ENCODE data around the gene PABPN1L.
"Not testable (repeated sequence)": the region's sequence is repeated elsewhere in the genome, so short reads cannot be mapped to it uniquely, and the experiment has no call there.

PABPN1L gene

DNA sequence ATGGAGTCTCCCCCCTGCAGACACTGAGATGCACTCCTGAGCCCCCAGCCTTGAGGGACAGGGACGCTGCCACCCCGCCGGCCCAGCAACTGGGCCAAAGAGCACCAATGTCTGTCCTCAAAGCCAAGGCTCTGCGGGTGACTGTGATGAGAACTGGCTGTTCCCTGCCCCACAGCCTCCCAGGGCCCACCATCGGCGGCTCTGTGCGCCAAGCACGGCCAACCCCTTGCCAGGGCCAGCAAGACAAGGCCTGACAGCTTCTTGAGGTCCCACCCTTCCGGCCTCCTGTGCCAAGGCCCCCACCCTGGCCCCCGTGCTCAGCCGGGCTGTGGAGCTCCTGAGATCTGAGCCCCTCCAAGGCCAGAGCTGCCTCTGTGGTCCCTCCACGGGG lies 34.2 kb upstream of the PABPN1L start:
- no peak for DNase-seq (ENCODE audit: low spot score)

DNA sequence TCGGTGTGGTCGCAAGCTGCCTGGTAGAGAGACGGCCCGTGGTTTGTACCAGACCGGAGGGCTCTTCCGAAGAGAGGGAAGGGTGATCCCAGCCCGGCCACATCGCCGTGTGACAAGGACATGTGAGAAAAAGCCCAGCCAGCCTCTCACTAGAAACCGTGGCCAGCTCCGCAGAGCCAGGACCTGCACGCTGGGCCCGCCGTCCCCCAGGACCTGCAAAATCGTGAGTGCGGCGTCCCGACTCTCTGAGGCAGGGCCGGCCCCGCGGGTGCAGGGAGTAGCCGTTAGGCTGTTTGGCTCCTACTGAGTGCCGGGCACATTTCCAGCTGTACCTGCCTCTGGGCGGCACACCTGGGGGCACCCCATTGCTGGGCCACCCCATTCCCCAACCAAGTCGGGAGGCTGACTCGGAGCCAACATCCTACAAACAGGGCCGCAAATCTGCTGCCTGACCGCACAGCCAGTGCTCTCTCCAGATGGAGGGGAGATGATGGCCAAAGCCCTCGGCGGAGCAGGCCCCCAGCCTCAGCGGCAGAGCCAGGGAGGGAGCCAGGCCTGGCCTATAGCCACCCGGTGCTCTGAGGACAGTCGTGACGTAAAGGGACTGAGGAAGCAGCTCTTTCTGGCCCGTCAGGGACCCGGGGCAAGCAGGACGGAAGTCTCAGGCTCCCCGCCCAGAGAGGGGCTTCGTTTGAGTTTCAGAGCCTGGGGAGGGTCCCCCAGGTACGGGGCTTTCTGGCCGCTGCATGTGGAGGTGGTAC lies 33.6 kb upstream of the PABPN1L start:
- DNase-seq (ENCODE audit: low spot score): no peak

DNA sequence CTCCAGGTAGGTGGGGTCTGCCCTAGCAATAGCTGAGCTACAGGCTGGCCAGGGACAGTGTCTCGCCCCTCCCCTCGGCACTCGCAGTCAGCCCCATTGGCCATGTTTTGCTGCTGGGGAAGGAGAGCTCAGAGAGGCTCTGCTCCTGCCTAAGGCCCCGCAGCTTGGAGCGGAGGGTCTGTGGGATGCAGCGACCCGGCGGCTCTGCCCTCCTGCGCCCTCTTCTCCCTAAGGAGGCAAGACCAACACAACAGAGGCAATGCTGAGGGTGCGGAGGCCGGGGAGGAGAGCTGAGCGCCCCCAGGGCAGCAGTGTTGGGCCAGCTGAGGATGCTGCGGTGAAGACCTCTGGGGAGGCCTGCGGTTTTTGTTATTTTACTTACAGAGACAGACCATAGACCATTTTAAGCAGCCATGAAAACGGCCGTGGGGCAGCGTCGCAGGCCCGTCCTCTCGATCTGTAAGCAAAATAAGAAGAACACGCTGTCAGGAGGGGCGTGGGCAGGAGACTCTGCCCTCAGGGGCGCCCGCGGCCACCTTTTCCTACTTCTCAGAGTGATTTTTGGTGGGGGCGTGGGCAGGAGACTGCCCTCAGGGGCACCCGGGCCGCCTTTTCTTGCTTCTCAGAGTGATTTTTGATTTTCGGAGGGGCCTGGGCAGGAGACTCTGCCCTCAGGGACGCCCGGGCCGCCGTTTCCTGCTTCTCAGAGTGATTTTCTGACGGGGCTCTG lies 31.4 kb upstream of the PABPN1L start:
- DNase-seq (ENCODE audit: low spot score): no peak

DNA sequence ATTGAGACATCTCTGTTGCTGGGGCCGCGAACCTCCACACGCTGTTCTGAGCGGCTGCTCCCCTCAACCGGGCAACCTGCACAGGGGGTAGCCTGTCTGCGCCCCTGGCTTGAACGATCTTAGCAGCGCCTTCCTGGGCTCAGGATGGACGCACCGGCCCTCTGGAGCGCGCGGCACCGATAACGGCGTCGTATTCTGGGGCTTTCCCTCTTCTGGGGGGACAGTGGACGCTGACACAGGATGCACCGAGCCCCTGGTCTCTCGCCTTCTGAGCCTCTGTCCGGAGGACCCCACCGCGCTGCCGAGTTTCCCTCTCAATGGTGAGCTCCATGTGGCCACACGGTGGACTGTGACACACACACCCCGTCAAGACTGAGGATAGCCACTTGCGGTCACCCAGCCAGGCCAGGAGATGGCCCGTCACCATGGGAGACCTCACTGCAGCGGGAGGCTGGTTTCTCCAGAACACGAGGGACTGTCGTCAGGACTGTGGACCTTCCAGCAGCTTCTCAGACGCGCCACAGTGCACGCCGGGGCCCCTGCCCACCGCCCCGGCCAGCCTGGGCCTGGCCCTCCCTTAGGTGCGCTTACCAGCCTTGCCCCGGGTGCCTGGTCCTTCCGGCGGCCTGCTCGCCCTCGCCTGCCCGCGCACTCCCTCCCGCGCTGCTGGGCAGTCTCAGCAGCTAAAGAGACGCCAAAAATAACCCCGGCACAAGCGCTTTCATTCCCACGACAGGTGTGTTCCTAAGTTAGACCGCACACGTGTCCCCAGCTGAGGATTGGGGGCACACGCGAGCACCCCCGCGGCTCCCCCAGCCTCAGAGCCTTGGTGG lies 30.0 kb upstream of the PABPN1L start:
- DNase-seq (ENCODE audit: low spot score): no peak

DNA sequence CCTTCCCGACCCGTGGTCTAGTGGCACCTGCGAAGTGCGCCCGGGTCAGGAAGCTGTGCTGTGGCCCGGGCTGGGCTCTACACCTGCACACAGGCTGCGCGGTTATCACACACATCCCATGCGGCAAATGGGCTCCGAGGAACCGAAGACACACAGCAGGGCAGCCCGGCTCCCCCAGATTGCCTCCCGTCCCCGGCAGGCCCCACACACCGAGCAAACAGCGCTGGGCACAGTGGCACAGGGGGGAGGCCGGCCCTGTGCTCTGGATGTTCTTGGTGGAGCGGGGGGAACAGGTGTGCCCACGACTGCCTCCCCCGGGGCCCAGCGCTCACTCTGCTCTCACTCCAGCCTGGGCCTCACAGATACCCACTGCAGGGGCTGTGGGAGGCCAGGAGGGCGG lies 28.9 kb upstream of the PABPN1L start:
- no peak for DNase-seq (ENCODE audit: low spot score)

GRCh38 chr16:88894681-88895300 lies 28.3 kb upstream of the PABPN1L start:
- no peak for DNase-seq (ENCODE audit: low spot score)

- DNase-seq (ENCODE audit: low spot score): not testable (repeated sequence)
Observed at GRCh38 chr16:88894266-88894665, 27.8 kb upstream of the PABPN1L start.

DNA sequence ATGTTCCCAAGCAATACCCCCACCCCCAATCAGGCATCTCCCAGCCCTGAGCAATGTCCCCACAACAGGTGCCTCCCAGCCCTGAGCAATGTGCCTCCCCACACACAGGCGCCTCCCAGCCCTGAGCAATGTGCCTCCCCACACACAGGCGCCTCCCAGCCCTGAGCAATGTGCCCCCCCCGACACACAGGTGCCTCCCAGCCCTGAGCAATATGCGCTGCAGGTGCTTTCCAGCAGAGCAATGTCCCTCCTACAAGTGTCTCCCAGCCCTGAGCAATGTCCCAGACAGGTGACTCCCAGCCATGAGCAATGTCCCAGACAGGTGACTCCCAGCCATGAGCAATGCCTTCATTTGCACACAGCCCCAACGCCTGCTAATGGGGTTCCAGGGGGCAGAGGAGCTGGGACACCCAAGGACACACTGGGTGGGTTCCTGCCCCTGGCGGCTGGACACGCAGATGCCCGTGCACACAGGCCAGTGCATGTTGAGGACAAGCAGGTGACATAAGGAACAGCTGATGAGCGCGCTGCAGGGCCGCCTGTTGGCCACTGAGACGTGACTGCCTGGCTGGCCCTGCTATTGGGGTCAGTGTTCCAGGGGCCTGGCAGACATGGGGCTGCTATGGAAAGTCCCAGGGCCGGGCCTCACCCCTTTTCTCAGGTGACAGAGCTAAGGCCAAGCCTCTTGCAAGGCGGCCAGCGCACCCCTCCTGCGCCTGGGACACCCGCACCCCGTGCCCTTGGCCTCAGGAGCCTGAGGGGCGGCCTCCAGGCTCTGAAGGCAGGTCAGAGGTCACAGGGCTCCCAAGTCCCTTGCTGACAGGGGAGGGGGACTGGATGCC lies 26.9 kb upstream of the PABPN1L start:
- DNase-seq (ENCODE audit: low spot score): no peak

DNA sequence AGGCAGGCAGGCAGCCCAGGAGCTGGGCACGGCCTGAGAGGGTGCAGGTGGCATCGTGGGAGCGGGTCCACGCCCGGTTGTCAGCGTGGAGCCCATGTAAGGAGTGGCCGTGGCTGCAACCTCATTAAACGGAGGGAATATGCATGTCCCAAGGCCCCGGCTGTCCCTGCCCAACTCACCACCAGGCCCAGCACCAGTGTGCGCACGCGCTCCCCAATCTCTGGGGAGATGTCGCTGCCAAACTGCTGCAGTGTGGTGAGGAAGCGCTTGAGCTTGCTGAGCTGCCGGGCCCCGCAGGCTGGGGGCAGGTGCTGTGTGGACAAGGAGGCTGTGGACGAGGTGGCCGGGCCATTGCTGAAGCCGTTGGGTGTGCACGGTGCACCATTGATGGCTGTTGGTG lies 25.6 kb upstream of the PABPN1L start:
- no peak for DNase-seq (ENCODE audit: low spot score)

GRCh38 chr16:88891083-88891482 lies 24.6 kb upstream of the PABPN1L start:
- no peak for DNase-seq (ENCODE audit: low spot score)

DNA sequence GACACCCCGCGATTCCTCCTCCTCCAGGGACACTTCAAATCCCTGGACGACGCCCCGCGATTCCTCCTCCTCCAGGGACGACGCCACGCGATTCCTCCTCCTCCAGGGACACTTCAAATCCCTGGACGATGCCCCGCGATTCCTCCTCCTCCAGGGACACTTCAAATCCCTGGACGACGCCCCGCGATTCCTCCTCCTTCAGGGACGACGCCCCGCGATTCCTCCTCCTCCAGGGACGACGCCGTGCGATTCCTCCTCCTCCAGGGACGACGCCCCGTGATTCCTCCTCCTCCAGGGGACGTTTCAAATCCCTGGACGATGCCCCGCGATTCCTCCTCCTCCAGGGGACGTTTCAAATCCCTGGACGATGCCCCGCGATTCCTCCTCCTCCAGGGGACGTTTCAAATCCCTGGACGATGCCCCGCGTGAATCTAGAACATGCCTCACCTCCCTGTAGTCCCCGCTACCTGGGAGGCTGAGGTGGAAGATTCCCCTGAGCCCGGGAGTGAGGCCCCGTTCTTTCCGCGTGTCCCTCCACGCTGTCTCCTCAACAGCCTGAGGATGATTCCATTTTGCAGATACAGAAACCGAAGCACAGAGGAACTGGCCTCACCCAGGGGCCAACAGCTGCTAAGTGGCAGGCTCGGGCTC lies 23.4 kb upstream of the PABPN1L start:
- not testable (repeated sequence) for DNase-seq (ENCODE audit: low spot score)

DNA sequence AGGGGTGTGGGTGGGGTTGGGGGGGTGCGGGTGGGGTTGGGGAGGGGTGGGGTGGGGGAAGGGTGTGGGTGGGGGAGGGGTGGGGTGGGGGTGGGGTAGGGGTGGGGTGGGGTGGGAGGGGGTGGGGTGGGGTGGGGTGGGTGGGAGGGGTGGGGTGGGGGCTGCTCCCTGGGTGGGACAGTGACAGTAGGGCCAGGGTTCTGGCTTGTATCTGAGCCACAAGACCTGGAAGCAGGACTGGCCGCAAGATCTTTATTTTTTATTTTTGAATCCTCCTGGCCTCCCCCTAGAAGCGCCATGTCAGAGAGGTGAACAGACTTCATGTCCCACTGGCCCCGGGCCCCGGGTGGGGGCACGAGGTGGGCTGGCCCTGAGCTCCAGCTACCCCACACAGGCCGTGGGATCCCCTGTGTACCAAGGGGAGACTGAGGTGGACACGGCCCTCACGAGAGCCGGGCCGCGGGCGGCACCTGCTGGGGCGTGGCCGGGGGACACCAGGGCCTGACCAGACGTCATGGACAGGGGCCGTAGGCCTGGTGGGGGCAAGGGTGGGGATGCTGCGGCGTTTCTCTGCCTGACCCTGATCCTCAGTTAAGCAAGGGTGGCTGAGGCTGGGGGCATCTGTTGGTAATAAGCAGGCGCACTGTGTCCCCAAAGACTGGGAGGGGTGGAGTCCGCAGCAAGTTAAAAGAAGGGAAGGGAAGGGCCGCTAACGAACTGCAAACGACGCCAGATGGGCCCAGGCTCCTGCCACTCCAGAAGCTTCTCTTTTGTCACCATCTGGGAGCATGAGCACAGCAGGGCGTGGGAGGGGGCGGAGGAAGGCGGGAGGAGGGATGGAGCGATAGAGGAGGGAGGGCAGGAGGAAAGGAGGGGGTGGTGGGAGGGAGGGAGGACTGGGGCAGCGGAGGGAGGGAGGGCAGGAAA lies 22.3 kb upstream of the PABPN1L start:
- no peak for DNase-seq (ENCODE audit: low spot score)

- DNase-seq (ENCODE audit: low spot score): no peak
Observed at GRCh38 chr16:88888057-88888456, 21.6 kb upstream of the PABPN1L start.

DNA sequence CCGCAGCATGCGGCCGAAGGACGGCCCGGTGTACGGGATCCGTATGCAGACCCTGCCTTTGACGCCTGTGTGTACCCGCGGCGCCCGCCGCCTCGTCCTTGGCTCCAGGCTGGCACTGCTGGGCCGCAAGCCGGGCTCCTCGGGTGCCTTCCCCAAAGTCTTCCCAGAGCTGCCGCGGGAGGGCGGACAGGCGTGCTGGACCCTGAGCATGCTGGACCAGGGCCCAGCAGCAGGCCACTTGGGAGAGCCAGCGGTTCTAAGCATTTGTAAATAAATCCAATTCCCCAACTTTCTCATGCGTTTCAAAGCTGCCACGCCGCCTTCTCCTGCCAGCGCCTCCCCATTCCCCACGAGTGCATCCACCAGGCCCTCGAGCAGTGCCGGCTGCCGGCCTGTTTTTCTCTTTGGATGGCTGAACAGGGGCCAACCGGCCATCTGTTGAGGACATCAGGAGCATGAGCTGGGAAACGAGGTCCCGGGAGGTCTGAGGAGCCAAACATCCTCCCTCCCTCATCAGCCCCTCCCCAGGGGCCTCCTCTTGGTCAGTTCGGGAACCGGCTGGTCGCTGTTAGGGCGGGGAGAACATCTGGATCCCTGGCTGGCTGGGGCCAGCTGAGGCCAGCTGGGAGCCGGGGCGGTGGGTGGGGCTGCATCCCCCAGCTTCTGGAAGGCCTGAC lies 20.5 kb upstream of the PABPN1L start:
- DNase-seq (ENCODE audit: low spot score): no peak

- no peak for DNase-seq (ENCODE audit: low spot score)
Observed at GRCh38 chr16:88886420-88886844, 20.0 kb upstream of the PABPN1L start.

GRCh38 chr16:88885693-88886280 lies 19.3 kb upstream of the PABPN1L start:
- no peak for DNase-seq (ENCODE audit: low spot score)

- no peak for DNase-seq (ENCODE audit: low spot score)
Observed at GRCh38 chr16:88884569-88885271, 18.3 kb upstream of the PABPN1L start.

DNA sequence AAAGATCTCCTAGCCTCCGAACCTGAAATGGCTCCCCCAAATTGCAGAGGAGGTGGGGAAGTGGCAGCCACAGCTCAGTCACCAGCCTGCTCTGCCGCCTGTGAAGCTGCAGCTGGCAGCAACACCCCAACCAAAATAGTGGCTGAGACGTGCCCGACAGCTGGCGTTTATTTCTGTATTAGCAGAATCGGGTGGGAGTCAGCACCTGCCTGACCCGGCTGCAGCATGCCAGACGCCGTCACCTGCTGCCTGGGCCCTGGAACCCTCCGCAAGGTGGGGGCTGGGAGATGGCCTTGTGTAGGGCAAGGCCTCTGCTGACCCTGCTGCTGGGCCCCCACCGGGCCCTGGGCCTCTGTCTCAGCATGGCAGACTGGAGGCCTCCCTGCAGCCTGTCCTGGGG lies 17.5 kb upstream of the PABPN1L start:
- DNase-seq (ENCODE audit: low spot score): no peak

All from HuH-7 (cell line).